Fibroblast of villous mesenchyme (primary cell): Measurements from ENCODE around the gene PRR7. TPM values are rescaled to one million over a fixed set of nuclear protein-coding genes. Genes with fewer than 3 reads are reported as not detected.

Experiments used
- DNase-seq: peaks from one replicate; pipeline ENCODE4 v3.0.0-alpha.2; 2010; ENCODE audit warnings: low read depth
- H3K4me3 ChIP-seq: 2 replicates; pipeline ENCODE4 v1.5.1; 2011; ENCODE audit warnings: low read depth, mild to moderate bottlenecking, low read length
- CTCF ChIP-seq: IDR thresholded peaks from 2 replicates; pipeline ENCODE4 v1.5.1; 2012; ENCODE audit warnings: low read depth, mild to moderate bottlenecking, low read length; ENCODE audit not compliant: insufficient read depth
- total RNA-seq: library from RNA; depleted of rRNA; stranded (reverse); fragments of >200 nt; gene quantifications from 2 replicates; pipeline ENCODE4 v1.2.3, GENCODE V29; 2012

PRR7 gene
- total RNA-seq, 1 donor = 4.7 TPM

- no peak overlapping the region for H3K4me3 ChIP-seq
- no peak for DNase-seq
- no peak for TF ChIP-seq CTCF
Measured at GRCh38 chr5:177490992-177491391, 44.4 kb downstream of the PRR7 start.

GRCh38 chr5:177491429-177491945 lies 44.9 kb downstream of the PRR7 start:
- peak; percentile 61 for DNase-seq
- TF ChIP-seq CTCF = peak; percentile 86
- no peak overlapping the region for H3K4me3 ChIP-seq

GRCh38 chr5:177491983-177492746 lies 45.6 kb downstream of the PRR7 start:
- DNase-seq = no peak
- no peak overlapping the region for H3K4me3 ChIP-seq
- no peak for TF ChIP-seq CTCF

GRCh38 chr5:177492841-177493240 lies 46.2 kb downstream of the PRR7 start:
- no peak for TF ChIP-seq CTCF
- DNase-seq = no peak
- no peak overlapping the region for H3K4me3 ChIP-seq

GRCh38 chr5:177493795-177494345 lies 47.3 kb downstream of the PRR7 start:
- peak overlapping the region; percentile 17 for H3K4me3 ChIP-seq
- DNase-seq = no peak
- no peak for TF ChIP-seq CTCF

GRCh38 chr5:177494346-177495195 lies 48.0 kb downstream of the PRR7 start:
- peak; percentile 91 for DNase-seq
- peak overlapping the region; percentile 90 for H3K4me3 ChIP-seq
- peak; percentile 34 for TF ChIP-seq CTCF
